GM12878 (cell line): Measurements from ENCODE around the gene SCAMP1. TPM values are rescaled to one million over a fixed set of nuclear protein-coding genes. Genes with fewer than 3 reads are reported as not detected.
A peak's percentile ranks its signal among the peaks of the same experiment; 100 is the strongest.

ENCODE experiments used
- ATAC-seq: fragments of 200-7000 bp; cut with Tn5 transposase; 3 replicates; pipeline ENCODE4 v1.9.1; 2020; ENCODE audit warnings: mild to moderate bottlenecking, moderate library complexity
- BruUV-seq: library from RNA; stranded (reverse); fragments of 400-500 nt; replicated peaks from 2 replicates; lab custom pipeline; 2021; lab: Mats Ljungman, UMichigan
- CTCF ChIA-PET: fragments of 300-600 bp; sonication (Branson Sonifier 250); formaldehyde crosslinking; extraction: SDS; loops from one replicate; lab custom pipeline; 2021; ENCODE audit warnings: inconsistent platforms; lab: Yijun Ruan, JAX
- POLR2A ChIA-PET: fragments of 350-600 bp; formaldehyde crosslinking; extraction: SDS; loops from one replicate; lab custom pipeline; 2021; ENCODE audit warnings: inconsistent platforms; lab: Charles Lee
- RAD21 ChIA-PET: fragments of 300-600 bp; sonication (Branson Sonifier 250); formaldehyde crosslinking; loops from one replicate; lab custom pipeline; 2023; ENCODE audit warnings: antibody characterized with exemption; ENCODE audit not compliant: unreplicated experiment; lab: Charles Lee
- SMC1A ChIA-PET: fragments of 300-600 bp; sonication (Branson Sonifier 250); formaldehyde crosslinking; loops from one replicate; lab custom pipeline; 2023; ENCODE audit not compliant: unreplicated experiment, uncharacterized antibody; lab: Charles Lee
- DNase-seq: peaks from one replicate; pipeline ENCODE4 v3.0.0-alpha.2; 2011; ENCODE audit warnings: low read depth, low spot score
- FAIRE-seq: peaks from 3 replicates; lab custom pipeline; 2011; peaks lifted over from hg19 to GRCh38; lab: Jason Lieb, UNC
- H2AFZ ChIP-seq: 2 replicates; pipeline ENCODE4 v1.6.0; 2011; ENCODE audit warnings: low read depth, low read length, control low read depth; ENCODE audit not compliant: control insufficient read depth
- H3K27ac ChIP-seq: 2 replicates; pipeline ENCODE4 v1.5.1; 2011; ENCODE audit warnings: control low read depth; ENCODE audit not compliant: control insufficient read depth, insufficient read depth
- H3K27me3 ChIP-seq, 2 experiments: replicated peaks in 1 of 2; 2 replicates each; pipeline versions ENCODE4 v1.6.0 to v1.6.1; 2011; ENCODE audit warnings: low read length in 1 of 2; ENCODE audit not compliant: control insufficient read depth in 2 of 2, insufficient read depth in 2 of 2
- H3K36me3 ChIP-seq, 2 experiments: 2 replicates each; pipeline ENCODE4 v1.5.1; 2011; ENCODE audit warnings: low read length in 1 of 2; ENCODE audit not compliant: control insufficient read depth in 2 of 2, insufficient read depth in 2 of 2
- H3K4me1 ChIP-seq: 2 replicates; pipeline ENCODE4 v1.6.1; 2011; ENCODE audit warnings: mild to moderate bottlenecking, low read length, moderate library complexity, mixed read lengths; ENCODE audit not compliant: control insufficient read depth, insufficient read depth
- H3K4me2 ChIP-seq: 2 replicates; pipeline ENCODE4 v1.6.0; 2011; ENCODE audit warnings: control low read depth; ENCODE audit not compliant: control insufficient read depth, insufficient read depth
- H3K4me3 ChIP-seq: fragments of 200-600 bp; sonication (generic); 2 replicates; pipeline ENCODE4 v1.5.1; 2016
- H3K79me2 ChIP-seq: 2 replicates; pipeline ENCODE4 v1.6.0; 2011; ENCODE audit warnings: low read length; ENCODE audit not compliant: control insufficient read depth, insufficient read depth
- H3K9ac ChIP-seq: 2 replicates; pipeline ENCODE4 v1.8.0; 2011; ENCODE audit warnings: low read length, control low read depth, mixed read lengths; ENCODE audit not compliant: control insufficient read depth, insufficient read depth
- H3K9me3 ChIP-seq: replicated peaks from 3 replicates; pipeline ENCODE4 v1.5.1; 2011; ENCODE audit warnings: mild to moderate bottlenecking, low read length; ENCODE audit not compliant: control insufficient read depth, insufficient read depth
- H4K20me1 ChIP-seq: 2 replicates; pipeline ENCODE4 v1.6.0; 2011; ENCODE audit not compliant: control insufficient read depth, insufficient read depth
- HDGF ChIP-seq: fragments of 450-650 bp; IDR thresholded peaks from 2 replicates; pipeline ENCODE4 v1.6.1; 2016; ENCODE audit warnings: antibody characterized with exemption
- JUNB ChIP-seq: IDR thresholded peaks from 2 replicates; pipeline ENCODE4 v1.6.1; 2016; ENCODE audit warnings: antibody characterized with exemption, mild to moderate bottlenecking
- REST ChIP-seq: IDR thresholded peaks from 2 replicates; pipeline ENCODE4 v1.6.1; 2012; ENCODE audit warnings: mild to moderate bottlenecking, low read depth, low read length
- SKIL ChIP-seq: fragments of 450-650 bp; IDR thresholded peaks from 2 replicates; pipeline ENCODE4 v1.6.1; 2017; ENCODE audit warnings: mild to moderate bottlenecking, low read depth, inconsistent platforms; ENCODE audit not compliant: poor library complexity, severe bottlenecking
- SMAD1 ChIP-seq: fragments of 450-650 bp; IDR thresholded peaks from 2 replicates; pipeline ENCODE4 v1.6.1; 2018; ENCODE audit warnings: mild to moderate bottlenecking, low read depth; ENCODE audit not compliant: partially characterized antibody
- SUPT20H ChIP-seq: IDR thresholded peaks from 2 replicates; pipeline ENCODE4 v1.6.1; 2011; ENCODE audit warnings: low read depth, mild to moderate bottlenecking, low read length, moderate library complexity, borderline replicate concordance; ENCODE audit not compliant: control insufficient read depth
- ZBTB40 ChIP-seq: fragments of 450-650 bp; IDR thresholded peaks from 2 replicates; pipeline ENCODE4 v1.6.1; 2016; ENCODE audit warnings: mild to moderate bottlenecking, moderate library complexity, borderline replicate concordance
- ZNF24 ChIP-seq: fragments of 450-650 bp; IDR thresholded peaks from 2 replicates; pipeline ENCODE4 v1.6.1; 2017; ENCODE audit warnings: antibody characterized with exemption, mild to moderate bottlenecking
- WGBS: methylation state at CpG from one replicate; pipeline ENCODE4 v1.1.6; 2016; ENCODE audit warnings: low lambda C conversion rate; ENCODE audit not compliant: insufficient replicate concordance, insufficient coverage; ENCODE audit errors: missing lambda C conversion rate; 5-methylcytosine and 5-hydroxymethylcytosine counted together
- in situ Hi-C: fragments of 300-500 bp; cut with MboI; formaldehyde crosslinking; loops from 9 replicates; pipeline ENCODE4 v1.14.3; 2018; ENCODE audit warnings: mixed read lengths
- intact Hi-C: fragments of 100-400 bp; cut with micrococcal nuclease; formaldehyde crosslinking; loops from one replicate; pipeline ENCODE4 v1.14.2; 2022; ENCODE audit not compliant: unreplicated experiment
- polyA plus RNA-seq, 11 experiments: library from polyadenylated mRNA; depleted of rRNA in 4 of 11; unstranded in 6 of 11; stranded (reverse) in 5 of 11; fragments of >200 nt; fragmentation: Nextera tagmentation in 4 of 11; fragmentation: Illumina TruSeq in 1 of 11; extraction: Ambion mirVana in 4 of 11; extraction: Trizol in 1 of 11; gene quantifications; 1 replicate in 1 of 11; 2 replicates in 10 of 11; pipeline versions ENCODE4 v1.2.1 to v1.2.3, GENCODE V29; 2011 to 2016; ENCODE audit warnings: inconsistent platforms in 2 of 11, missing spikeins in 2 of 11, low read depth in 1 of 11
- total RNA-seq, 4 experiments: library from RNA; depleted of rRNA in 3 of 4; stranded (reverse); fragments of >200 nt in 3 of 4; fragmentation: Illumina TruSeq in 1 of 4; extraction: Trizol in 1 of 4; gene quantifications; 2 replicates each; pipeline versions ENCODE4 v1.2.1 to v1.2.3, GENCODE V29; 2013 to 2021

Gene SCAMP1
- total and polyA plus RNA-seq, 10 of the 15 experiments (the other 5 are each of a cell fraction or from before 2014, with no cell fraction given), result 6.4 to 27.9 (median 20.0) TPM

- peak overlapping the region; percentile 52 for H3K4me2 ChIP-seq
- ChIA-PET RAD21 (interaction anchor here (0.8 to 1.4 kb wide), 2 partner anchors 13 to 46 kb away, joined by 3 to 4 read pairs; partner anchors contain the start of gene SCAMP1), CTCF (interaction anchor here (0.8 to 2.0 kb wide), 2 partner anchors 8 to 13 kb away, joined by 3 to 9 read pairs; no protein-coding TSS in a partner anchor), POLR2A (interaction anchor here (2.0 kb wide), 2 partner anchors 9 to 13 kb away, joined by 6 to 7 read pairs; no protein-coding TSS in a partner anchor)
- H3K4me1 ChIP-seq, result peaks cover 16% of the 10 kb centered on the region; the same call in 1 of the 2 replicates
- 20% methylated on average over 5 of the region's 5 CpGs for WGBS
- H3K27me3 ChIP-seq, result no peaks in the 10 kb centered on the region
- peaks cover 22% of the 10 kb centered on the region for H3K79me2 ChIP-seq
- H3K36me3 ChIP-seq, result peaks cover 0 to 4% of the 10 kb centered on the region in 2 experiments; a peak in 1 of 4 replicates
- ATAC-seq (peak; percentile 76), FAIRE-seq (peak; percentile 65), DNase-seq (peak; percentile 19)
- intact Hi-C loops, result loop anchor here (5.0 kb wide), 1 partner anchor 34 kb away; no protein-coding TSS in a partner anchor
- H3K9me3 ChIP-seq, result peaks cover 14% of the 10 kb centered on the region
- TF ChIP-seq ZBTB40 (peak; percentile 48; the same call in 1 of the 2 replicates), SKIL (no peak), HDGF (no peak), SMAD1 (no peak), JUNB (peak; percentile 62), REST (no peak), ZNF24 (peak; percentile 15; the same call in 1 of the 2 replicates), SUPT20H (no peak)
- TF ChIP-seq, all 136 proteins: peak for 3
- no peaks in the 10 kb centered on the region for H4K20me1 ChIP-seq
- peak overlapping the region; percentile 51; the same call in 1 of the 2 replicates for H3K4me3 ChIP-seq
- BruUV-seq, result no TSS peak
- no peak overlapping the region for H3K9ac ChIP-seq
- no peak overlapping the region for H2AFZ ChIP-seq
- in situ Hi-C loops, result no loop called here
- peak overlapping the region; percentile 66 for H3K27ac ChIP-seq
- SMC1A ChIA-PET, result interaction anchor here (0.6 to 2.9 kb wide), 12 partner anchors 8 to 1570 kb away, joined by 3 to 15 read pairs (median 3); partner anchors contain the start of gene SCAMP1
Measured at GRCh38 chr5:78405829-78406750, 45.7 kb downstream of the SCAMP1 start.
